ENCODE results near the gene PSMD14.

Gene PSMD14

GRCh38 chr2:161420406-161421074, 112.3 kb downstream of the PSMD14 start:
- no peak for DNase-seq

GRCh38 chr2:161421686-161422085, 113.5 kb downstream of the PSMD14 start:
- DNase-seq = no peak

DNA sequence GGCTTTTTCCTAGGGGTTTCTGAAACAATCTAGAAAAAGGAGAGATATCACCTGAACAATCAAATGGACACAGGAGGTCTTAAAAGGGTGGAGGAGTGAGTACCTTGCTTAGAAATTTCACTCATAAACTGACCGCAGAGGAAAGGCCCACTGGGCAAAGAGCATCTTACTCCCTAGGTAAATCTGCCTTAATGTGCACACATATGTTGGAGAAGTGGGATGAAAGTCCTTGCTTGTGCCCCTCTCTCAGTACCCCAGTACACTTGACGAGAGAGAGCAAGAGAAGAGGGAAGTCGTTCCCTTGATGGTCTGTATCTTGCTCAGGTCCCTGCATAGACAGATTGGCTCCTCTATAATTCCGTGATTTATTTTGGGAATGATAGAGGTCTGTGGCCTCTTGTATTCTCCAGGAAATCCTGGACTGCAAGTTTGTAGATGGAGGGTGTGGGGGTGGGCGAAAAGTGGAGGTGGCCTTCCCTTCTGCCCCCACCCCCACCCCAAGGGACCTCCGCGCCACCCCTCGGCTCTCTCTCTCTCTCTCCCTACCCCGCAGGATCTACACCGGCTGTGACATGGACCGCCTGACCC, 114.7 kb downstream of the PSMD14 start:
- DNase-seq = no peak

DNA sequence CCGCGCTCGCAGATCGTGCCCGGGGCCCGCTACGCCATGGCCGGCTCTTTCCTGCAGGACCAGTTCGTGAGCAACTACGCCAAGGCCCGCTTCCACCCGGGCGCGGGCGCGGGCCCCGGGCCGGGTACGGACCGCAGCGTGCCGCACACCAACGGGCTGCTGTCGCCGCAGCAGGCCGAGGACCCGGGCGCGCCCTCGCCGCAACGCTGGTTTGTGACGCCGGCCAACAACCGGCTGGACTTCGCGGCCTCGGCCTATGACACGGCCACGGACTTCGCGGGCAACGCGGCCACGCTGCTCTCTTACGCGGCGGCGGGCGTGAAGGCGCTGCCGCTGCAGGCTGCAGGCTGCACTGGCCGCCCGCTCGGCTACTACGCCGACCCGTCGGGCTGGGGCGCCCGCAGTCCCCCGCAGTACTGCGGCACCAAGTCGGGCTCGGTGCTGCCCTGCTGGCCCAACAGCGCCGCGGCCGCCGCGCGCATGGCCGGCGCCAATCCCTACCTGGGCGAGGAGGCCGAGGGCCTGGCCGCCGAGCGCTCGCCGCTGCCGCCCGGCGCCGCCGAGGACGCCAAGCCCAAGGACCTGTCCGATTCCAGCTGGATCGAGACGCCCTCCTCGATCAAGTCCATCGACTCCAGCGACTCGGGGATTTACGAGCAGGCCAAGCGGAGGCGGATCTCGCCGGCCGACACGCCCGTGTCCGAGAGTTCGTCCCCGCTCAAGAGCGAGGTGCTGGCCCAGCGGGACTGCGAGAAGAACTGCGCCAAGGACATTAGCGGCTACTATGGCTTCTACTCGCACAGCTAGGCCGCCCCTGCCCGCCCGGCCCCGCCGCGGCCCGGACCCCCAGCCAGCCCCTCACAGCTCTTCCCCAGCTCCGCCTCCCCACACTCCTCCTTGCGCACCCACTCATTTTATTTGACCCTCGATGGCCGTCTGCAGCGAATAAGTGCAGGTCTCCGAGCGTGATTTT, 115.5 kb downstream of the PSMD14 start:
- DNase-seq = no peak

DNA sequence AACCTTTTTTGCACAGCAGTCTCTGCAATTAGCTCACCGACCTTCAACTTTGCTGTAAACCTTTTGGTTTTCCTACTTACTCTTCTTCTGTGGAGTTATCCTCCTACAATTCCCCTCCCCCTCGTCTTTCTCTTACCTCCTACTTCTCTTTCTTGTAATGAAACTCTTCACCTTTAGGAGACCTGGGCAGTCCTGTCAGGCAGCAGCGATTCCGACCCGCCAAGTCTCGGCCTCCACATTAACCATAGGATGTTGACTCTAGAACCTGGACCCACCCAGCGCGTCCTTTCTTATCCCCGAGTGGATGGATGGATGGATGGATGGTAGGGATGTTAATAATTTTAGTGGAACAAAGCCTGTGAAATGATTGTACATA, 116.2 kb downstream of the PSMD14 start:
- no peak for DNase-seq

GRCh38 chr2:161424891-161425727, 116.9 kb downstream of the PSMD14 start:
- no peak for DNase-seq

DNA sequence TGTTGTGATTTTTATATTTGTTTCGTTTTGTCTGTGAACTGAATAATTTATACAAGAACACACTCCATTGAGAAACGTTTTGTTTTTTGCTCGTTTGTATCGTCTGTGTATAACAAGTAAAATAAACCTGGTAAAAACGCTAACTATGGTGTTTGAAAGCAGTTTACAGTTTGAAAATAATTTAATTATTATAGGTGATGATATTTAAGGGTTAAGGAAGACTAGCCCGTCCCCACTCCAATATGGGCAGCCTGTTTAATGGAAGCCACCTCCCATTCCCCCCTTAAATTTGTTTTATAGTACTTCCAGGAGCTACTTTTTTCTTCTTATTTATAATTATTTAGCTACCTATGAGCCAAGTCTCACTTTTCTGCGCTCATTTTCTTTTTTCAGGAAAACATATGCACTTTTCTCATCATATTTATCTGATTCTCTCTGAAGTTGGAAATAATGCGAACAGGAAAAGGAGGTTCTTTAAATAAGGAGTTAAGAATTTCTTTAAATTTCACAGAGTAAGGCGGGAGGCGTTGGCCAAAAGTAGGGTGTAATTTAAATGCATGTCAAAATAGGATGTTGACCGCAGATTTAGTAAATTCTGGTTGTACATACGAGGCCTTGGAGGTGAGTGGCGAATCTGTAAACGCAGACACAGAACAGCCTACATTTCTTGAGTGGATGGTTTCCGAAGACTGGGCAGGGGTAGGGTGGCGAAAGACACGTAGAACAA, 117.7 kb downstream of the PSMD14 start:
- no peak for DNase-seq

DNA sequence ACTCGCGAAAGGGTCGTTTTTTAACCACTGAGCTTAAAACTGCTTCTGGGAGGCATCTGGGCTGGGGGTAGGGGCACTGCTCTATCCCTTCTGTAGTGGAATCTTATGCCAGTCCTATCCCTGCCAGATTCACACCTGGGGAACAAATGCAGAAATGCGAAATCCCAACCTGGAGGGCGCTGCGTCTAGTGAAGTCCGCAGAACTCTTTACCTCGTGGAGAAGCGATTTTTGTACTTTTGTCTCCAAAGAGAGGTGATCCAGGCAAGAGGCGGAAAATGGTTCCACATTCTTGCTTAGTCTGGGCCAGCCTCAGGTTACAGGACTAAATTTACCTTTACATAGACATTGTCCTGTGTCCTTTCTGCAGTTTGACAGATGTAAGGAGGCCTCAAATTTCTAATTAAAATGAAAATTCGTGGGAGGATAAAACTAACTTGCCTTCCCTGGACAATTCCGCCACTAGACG, 118.3 kb downstream of the PSMD14 start:
- no peak for DNase-seq

GRCh38 chr2:161426922-161427663, 118.9 kb downstream of the PSMD14 start:
- no peak for DNase-seq

GRCh38 chr2:161427664-161428587, 119.7 kb downstream of the PSMD14 start:
- no peak for DNase-seq

DNA sequence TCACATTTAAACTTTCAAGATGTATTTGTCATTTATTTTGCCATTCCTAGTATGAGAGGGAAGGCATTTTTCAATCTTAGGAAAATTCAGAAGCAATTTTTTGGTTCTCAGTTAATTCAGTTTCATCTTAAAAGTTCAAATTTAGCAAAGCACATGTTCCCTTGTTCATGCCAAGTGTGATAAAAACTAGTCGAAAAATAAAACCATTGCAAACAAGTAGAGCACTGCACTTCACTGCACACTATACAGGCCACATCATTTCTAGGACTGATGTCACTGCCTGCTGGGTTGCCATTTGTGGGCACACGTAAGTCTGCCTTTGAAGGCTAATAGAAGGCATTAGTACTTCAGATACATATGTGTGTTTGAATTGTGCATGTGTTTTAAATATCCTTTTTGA, 122.2 kb downstream of the PSMD14 start:
- no peak for DNase-seq

DNA sequence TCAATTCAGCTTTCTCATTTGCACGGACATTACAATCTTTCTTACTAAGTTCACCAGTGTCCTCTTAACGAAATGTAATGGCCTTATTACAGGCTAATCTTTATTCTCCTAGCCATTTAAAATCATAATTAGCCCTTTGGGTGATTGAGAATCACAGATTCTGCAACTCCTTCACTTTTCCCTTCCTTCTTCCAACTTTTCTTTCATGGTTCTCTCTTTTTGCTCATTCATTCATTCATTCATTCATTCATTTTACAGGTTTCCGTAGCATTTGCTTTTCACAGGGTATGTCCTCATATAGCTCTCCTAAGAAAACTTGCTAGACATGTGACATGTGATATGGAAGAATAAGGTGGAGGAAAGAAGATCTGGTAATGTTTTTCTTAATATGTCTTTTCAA, 123.9 kb downstream of the PSMD14 start:
- DNase-seq = no peak

DNA sequence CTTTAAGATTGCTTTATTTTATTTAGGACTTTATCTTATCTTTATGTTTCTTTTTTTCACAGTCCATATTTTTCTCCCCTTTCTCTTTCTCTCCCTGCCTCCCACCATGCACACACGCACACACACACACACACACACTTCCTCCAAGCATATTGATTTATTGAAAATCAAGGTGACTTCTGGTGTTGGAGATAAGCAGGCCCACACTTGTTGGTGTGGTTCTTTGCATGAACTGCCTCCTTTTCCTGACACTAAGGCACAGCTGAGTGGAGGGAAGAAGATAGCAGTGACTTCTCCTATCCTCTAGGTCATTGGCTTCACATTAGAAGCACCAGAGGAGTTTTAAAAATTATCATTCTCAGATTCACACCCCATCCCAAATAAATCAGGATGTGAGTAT, 125.9 kb downstream of the PSMD14 start:
- DNase-seq = no peak

DNA sequence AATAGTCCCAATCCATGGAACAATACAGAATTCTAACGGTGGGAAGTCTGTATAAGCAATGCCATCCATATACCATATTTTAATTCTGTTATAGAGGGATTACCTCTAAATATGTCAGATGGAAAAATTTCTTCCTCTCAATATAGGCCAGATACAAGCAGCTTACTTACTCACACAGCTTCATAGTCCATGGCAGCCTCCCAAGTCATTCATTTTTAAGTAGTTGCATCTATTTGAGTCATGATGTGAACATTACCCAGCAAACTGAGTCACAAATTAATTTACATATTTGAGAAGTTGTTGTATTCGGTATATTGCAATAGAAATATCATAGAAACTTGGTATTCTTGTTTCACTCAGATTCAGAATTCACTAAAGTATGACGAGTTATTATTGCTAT, 128.2 kb downstream of the PSMD14 start:
- DNase-seq = no peak

GRCh38 chr2:161438598-161438997, 130.4 kb downstream of the PSMD14 start:
- DNase-seq = no peak

- DNase-seq = no peak
Measured at GRCh38 chr2:161445097-161445496, 136.9 kb downstream of the PSMD14 start.

DNA sequence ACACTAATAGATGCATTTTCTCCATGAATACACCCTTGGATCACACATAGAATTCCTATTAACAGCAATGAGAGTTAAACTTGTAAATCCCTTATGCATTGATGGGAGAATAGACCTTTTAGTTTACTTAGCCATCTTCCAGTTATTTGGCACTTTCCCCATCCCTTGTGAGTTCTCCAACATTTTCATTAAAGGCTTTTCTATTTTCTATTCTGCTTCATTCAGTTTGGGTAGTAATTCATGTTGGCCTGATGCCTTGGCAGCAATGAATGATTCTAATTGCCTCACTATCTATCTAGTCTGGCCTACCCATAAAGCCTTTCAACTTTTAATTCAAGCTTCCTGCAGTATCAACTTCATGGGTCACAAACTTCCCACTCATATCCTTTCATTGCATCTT, 140.2 kb downstream of the PSMD14 start:
- DNase-seq = no peak

All from activated CD4-positive, CD25-positive, alpha-beta regulatory T cell (primary cell).